NCI-H510A treated with DMSO at 0.1 percent for 48 hours (cell line): Measurements from ENCODE around the gene TAS2R14.

Experiments used
- DNase-seq: peaks from one replicate; lab custom pipeline; 2025; lab: John Stamatoyannopoulos, UW

The TAS2R14 gene

DNA sequence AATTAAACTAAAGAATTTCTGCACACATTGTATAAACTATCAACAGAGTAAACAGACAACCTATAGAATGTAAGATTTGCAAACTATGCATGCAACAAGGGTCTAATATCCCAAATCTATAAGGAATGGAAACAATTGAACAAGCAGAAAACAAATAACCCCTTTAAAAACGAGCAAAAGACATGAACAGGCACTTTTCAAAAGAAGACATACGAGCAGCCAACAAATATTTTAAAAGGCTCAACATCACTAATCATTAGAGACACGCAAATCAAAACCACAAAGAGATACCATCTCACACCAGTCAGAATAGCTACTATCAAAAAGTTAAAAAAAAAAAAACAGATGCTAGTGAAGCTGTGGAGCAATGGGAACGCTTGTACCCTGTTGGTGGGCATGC lies 34.4 kb downstream of the TAS2R14 start:
- DNase-seq = no peak

DNA sequence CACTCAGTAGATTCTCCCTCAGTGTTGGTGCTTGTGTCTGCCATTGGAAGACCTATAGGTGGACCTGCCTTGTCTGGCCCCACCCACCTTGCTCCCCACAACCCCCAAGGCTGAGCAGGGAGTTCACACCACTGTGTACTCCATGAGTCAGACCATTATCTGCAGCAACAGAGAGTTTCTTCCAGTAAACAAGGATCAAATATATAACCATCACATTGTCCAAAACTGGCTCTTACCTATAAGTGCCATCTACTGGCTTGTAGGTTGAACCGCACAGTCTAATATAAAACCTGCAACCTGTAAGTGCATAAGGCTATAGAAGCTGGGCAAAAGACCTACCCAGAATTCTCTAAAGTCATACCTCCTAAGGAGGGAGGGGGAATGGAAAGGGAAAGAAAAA lies 37.6 kb downstream of the TAS2R14 start:
- no peak for DNase-seq

DNA sequence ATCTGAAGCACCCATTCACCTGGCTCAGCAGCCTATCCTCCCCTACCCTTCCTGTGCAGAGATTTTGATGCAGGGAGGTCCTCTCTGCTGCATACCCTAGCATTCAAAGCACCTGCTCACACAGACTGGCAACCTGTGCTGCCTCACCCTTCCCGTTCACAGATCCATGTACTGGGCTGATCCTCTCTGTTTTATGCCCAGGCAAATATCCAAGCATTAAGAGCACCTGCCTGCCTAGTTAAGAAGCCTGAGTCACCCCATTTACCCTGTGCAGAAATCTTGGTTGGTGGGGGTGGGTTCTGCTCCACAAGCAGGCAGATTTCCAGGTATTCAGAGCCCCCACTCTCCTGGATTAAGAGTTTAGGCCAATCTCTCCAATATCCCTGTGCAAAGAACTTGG lies 38.1 kb downstream of the TAS2R14 start:
- no peak for DNase-seq

DNA sequence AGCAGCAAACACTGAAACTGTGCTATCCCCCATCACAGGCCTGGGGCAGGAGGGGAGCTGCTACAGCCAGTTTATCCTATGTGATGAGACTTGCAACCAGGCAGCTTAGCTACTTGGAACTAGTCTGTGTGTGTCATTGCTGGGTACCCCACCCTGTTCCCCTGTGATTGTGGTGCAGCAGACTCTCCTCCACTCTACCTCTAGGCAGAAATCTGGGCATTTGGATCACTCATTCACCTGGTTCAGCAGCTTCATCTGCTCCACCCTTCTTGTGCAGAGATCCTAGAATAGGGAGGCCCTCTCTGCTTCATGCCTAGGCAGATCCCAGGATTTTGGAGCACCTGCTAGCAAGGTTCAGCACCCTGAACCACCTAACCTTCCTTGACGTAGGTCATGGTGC lies 38.5 kb downstream of the TAS2R14 start:
- no peak for DNase-seq

GRCh38 chr12:10896854-10897253 lies 42.2 kb downstream of the TAS2R14 start:
- no peak for DNase-seq

DNA sequence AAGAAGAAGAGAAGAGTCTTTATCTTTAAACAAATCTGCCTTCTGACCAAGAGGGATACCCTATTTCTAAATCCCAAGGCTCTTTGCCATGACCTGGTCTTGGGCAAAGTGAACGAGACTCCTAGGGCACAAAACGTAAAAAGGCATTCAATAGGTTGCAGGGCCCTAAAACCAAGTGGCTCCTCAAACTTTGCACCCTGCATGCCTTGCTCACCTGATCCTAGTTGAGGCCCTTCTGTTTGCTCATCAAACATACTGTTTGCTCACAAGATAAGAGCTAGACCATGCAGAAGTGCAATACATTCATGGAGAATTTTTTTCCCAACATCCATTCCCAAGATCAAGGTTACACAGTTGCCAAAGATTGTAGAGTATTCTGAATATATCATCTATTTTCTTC lies 47.1 kb downstream of the TAS2R14 start:
- peak; percentile 49 for DNase-seq

DNA sequence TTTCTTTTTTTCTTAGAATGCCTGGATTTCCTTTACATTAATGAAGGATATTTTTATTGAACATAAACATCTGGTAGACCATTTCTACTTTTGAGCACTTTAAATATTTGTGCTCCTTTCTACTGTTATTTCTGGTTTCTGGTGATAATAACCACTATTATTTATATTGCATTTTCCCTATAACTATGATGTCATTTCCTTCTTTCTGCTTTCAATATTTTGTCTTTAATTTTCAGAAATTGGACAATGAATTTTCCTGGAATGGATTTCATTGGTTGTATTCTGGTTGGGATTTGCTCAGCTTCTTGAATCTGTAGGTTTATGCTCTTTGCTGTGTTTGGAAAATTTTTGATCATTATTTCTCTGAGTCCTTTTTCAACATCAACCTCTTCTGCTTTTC lies 49.8 kb downstream of the TAS2R14 start:
- DNase-seq = no peak
